Liver (tissue), 9 donors: ENCODE data around the gene ECE1. TPM values are rescaled to one million over a fixed set of nuclear protein-coding genes. Genes with fewer than 3 reads are reported as not detected.

Source experiments
- DNase-seq: peaks from one replicate; pipeline ENCODE4 v3.0.0-alpha.2; 2017; ENCODE audit warnings: low spot score
- H3K27ac ChIP-seq, 2 donors: one replicate each; pipeline ENCODE4 v1.7.0; 2013; ENCODE audit warnings: inconsistent platforms in 2 of 2, low read length in 2 of 2, control low read depth in 1 of 2, low read depth in 1 of 2, mild to moderate bottlenecking in 1 of 2
- H3K27me3 ChIP-seq, 4 donors: one replicate each; pipeline versions ENCODE4 v1.6.1 to v1.7.0; 2013; ENCODE audit warnings: low read length in 3 of 4, inconsistent platforms in 1 of 4, mild to moderate bottlenecking in 1 of 4, moderate library complexity in 1 of 4; ENCODE audit not compliant: control insufficient read depth in 4 of 4, insufficient read depth in 4 of 4
- H3K36me3 ChIP-seq, 4 donors: one replicate each; pipeline versions ENCODE4 v1.6.1 to v1.7.0; 2013; ENCODE audit warnings: low read length in 3 of 4, mild to moderate bottlenecking in 3 of 4, low read depth in 1 of 4, moderate library complexity in 1 of 4; ENCODE audit not compliant: control insufficient read depth in 4 of 4, insufficient read depth in 3 of 4
- H3K4me1 ChIP-seq, 4 donors: one replicate each; pipeline versions ENCODE4 v1.6.1 to v1.7.0; 2013; ENCODE audit warnings: low read length in 3 of 4, mild to moderate bottlenecking in 3 of 4, moderate library complexity in 1 of 4; ENCODE audit not compliant: control insufficient read depth in 4 of 4, insufficient read depth in 4 of 4
- H3K4me3 ChIP-seq, 3 donors: one replicate each; pipeline versions ENCODE4 v1.6.1 to v1.7.0; 2013; ENCODE audit warnings: low read length in 3 of 3, control low read depth in 1 of 3, low read depth in 1 of 3, mild to moderate bottlenecking in 1 of 3
- H3K9ac ChIP-seq, 2 donors: one replicate each; pipeline ENCODE4 v1.7.0; 2013; ENCODE audit warnings: low read length in 2 of 2, mild to moderate bottlenecking in 2 of 2, moderate library complexity in 2 of 2, control low read depth in 1 of 2, low read depth in 1 of 2
- H3K9me3 ChIP-seq, 4 donors: one replicate each; pipeline versions ENCODE4 v1.6.1 to v1.7.0; 2013; ENCODE audit warnings: low read length in 3 of 4; ENCODE audit not compliant: control insufficient read depth in 4 of 4
- ATF3 ChIP-seq: IDR thresholded peaks from 2 replicates; pipeline ENCODE4 v1.6.1; 2016; ENCODE audit warnings: antibody characterized with exemption
- CTCF ChIP-seq: fragments of 150-350 bp; IDR thresholded peaks from 2 replicates; pipeline ENCODE4 v1.5.1; 2017; ENCODE audit warnings: improper control_type of control experiment, low read depth, low read length; ENCODE audit not compliant: missing input control
- EGR1 ChIP-seq, 2 donors: IDR thresholded peaks; 2 replicates each; pipeline ENCODE4 v1.6.1; 2016 to 2018; ENCODE audit warnings: antibody characterized with exemption in 2 of 2, low read depth in 2 of 2
- FOXA1 ChIP-seq: IDR thresholded peaks from 2 replicates; pipeline ENCODE4 v1.6.1; 2016; ENCODE audit warnings: antibody characterized with exemption
- FOXA2 ChIP-seq: IDR thresholded peaks from 2 replicates; pipeline ENCODE4 v1.6.1; 2016; ENCODE audit warnings: antibody characterized with exemption
- GABPA ChIP-seq, 2 donors: IDR thresholded peaks in 1 of 2; conservative IDR thresholded peaks in 1 of 2; 2 replicates each; pipeline ENCODE4 v1.6.1; 2016; ENCODE audit warnings: antibody characterized with exemption in 2 of 2, mild to moderate bottlenecking in 1 of 2, moderate library complexity in 1 of 2
- HNF4A ChIP-seq, 2 donors: conservative IDR thresholded peaks; 2 replicates each; pipeline ENCODE4 v1.6.1; 2016; ENCODE audit warnings: antibody characterized with exemption in 2 of 2, mild to moderate bottlenecking in 2 of 2
- HNF4G ChIP-seq: IDR thresholded peaks from 2 replicates; pipeline ENCODE4 v1.6.1; 2016; ENCODE audit warnings: antibody characterized with exemption
- JUND ChIP-seq, 2 donors: IDR thresholded peaks; 2 replicates each; pipeline ENCODE4 v1.6.1; 2016; ENCODE audit warnings: antibody characterized with exemption in 2 of 2
- MAX ChIP-seq: IDR thresholded peaks from 2 replicates; pipeline ENCODE4 v1.6.1; 2016; ENCODE audit warnings: antibody characterized with exemption
- NR2F2 ChIP-seq: IDR thresholded peaks from 2 replicates; pipeline ENCODE4 v1.6.1; 2016; ENCODE audit warnings: antibody characterized with exemption
- RAD21 ChIP-seq, 2 donors: IDR thresholded peaks; 2 replicates each; pipeline ENCODE4 v1.6.1; 2016; ENCODE audit warnings: antibody characterized with exemption in 2 of 2, mild to moderate bottlenecking in 2 of 2
- REST ChIP-seq: IDR thresholded peaks from 2 replicates; pipeline ENCODE4 v1.6.1; 2016; ENCODE audit warnings: antibody characterized with exemption, mild to moderate bottlenecking
- RXRA ChIP-seq, 2 donors: IDR thresholded peaks; 2 replicates each; pipeline ENCODE4 v1.6.1; 2017 to 2018; ENCODE audit warnings: antibody characterized with exemption in 2 of 2, mild to moderate bottlenecking in 1 of 2
- SP1 ChIP-seq: IDR thresholded peaks from 2 replicates; pipeline ENCODE4 v1.6.1; 2018; ENCODE audit warnings: antibody characterized with exemption, mild to moderate bottlenecking
- TAF1 ChIP-seq: conservative IDR thresholded peaks from 2 replicates; pipeline ENCODE4 v1.6.1; 2016; ENCODE audit warnings: antibody characterized with exemption, mild to moderate bottlenecking
- YY1 ChIP-seq: IDR thresholded peaks from 2 replicates; pipeline ENCODE4 v1.6.1; 2016; ENCODE audit warnings: antibody characterized with exemption, mild to moderate bottlenecking
- ZBTB33 ChIP-seq: IDR thresholded peaks from 2 replicates; pipeline ENCODE4 v1.6.1; 2016; ENCODE audit warnings: antibody characterized with exemption
- WGBS: extraction: QIAGEN DNeasy Blood & Tissue Kit; methylation state at CpG from one replicate; pipeline ENCODE4 v1.1.7; 2013; 5-methylcytosine and 5-hydroxymethylcytosine counted together
- polyA plus RNA-seq, 2 donors: library from polyadenylated mRNA; stranded (reverse) in 1 of 2; unstranded in 1 of 2; fragments of 200-250 nt in 1 of 2; fragments of >200 nt in 1 of 2; fragmentation: Nextera tagmentation in 1 of 2; extraction: Ambion mirVana in 1 of 2; gene quantifications; one replicate each; pipeline versions ENCODE4 v1.2.1 to v1.2.3, GENCODE V29; 2013 to 2015
- total RNA-seq, 2 donors: library from RNA; depleted of rRNA; stranded (reverse); fragments of >200 nt; gene quantifications; one replicate each; pipeline ENCODE4 v1.2.3, GENCODE V29; 2014
- donor health status: healthy.
- donor health status: healthy.
- donor health status: healthy.
- donor health status: healthy.
- donor health status: healthy.

The ECE1 gene
- total and polyA plus RNA-seq, 4 donors: 29.3 to 46.4 (median 39.6) TPM

GRCh38 chr1:21295545-21295944, 5.3 kb upstream of the ECE1 start (continued):
- TF ChIP-seq CTCF (no peak), TAF1 (no peak), MAX (no peak), FOXA2 (no peak), NR2F2 (no peak), SP1 (no peak), ATF3 (no peak)

GRCh38 chr1:21295002-21295401, 4.7 kb upstream of the ECE1 start:
- Histone ChIP-seq H3K27me3 (no peaks in the 10 kb centered on the region), H3K4me1 (peaks cover 0 to 14% (median 6%) of the 10 kb centered on the region in 4 donors), H3K9me3 (no peaks in the 10 kb centered on the region), H3K36me3 (no peaks in the 10 kb centered on the region), H3K4me3 (no peak overlapping the region), H3K9ac (no peak overlapping the region), H3K27ac (peak overlapping the region; percentile 2 to 65)
- 87% methylated on average over 1 of the region's 1 CpG for WGBS
- DNase-seq: no peak
- TF ChIP-seq TAF1 (no peak), MAX (no peak), RAD21 (IDR thresholded peaks at IDR 0.05) (no peak), FOXA2 (no peak), HNF4A (conservative IDR thresholded peaks at IDR 0.05) (no peak), NR2F2 (no peak), REST (no peak), HNF4G (no peak), FOXA1 (no peak), YY1 (no peak), JUND (IDR thresholded peaks at IDR 0.05) (no peak), ATF3 (no peak), ZBTB33 (no peak), EGR1 (IDR thresholded peaks at IDR 0.05; ENCODE audit: low read depth in 2 of 2) (no peak), SP1 (no peak), GABPA (IDR thresholded peaks at IDR 0.05 in 1 of 2, conservative IDR thresholded peaks at IDR 0.05 in 1 of 2) (no peak), CTCF (no peak), RXRA (IDR thresholded peaks at IDR 0.05) (no peak)
